Pancreas (tissue), 10 donors: ENCODE results near the gene TPPP. TPM values are rescaled to one million over a fixed set of nuclear protein-coding genes. Genes with fewer than 3 reads are reported as not detected.
A peak's percentile ranks its signal among the peaks of the same experiment; 100 is the strongest.

Source experiments
- ATAC-seq, 4 donors: fragments of 200-7000 bp; cut with Tn5 transposase; one replicate each; pipeline versions ENCODE4 v1.8.0 to v1.9.1; 2020; ENCODE audit warnings: mild to moderate bottlenecking in 4 of 4, moderate library complexity in 4 of 4
- DNase-seq, 6 donors: peaks; one replicate each; pipeline ENCODE4 v3.0.0-alpha.2; 2020
- FAIRE-seq: peaks from 2 replicates; lab custom pipeline; 2012; peaks lifted over from hg19 to GRCh38; lab: Jason Lieb, UNC
- H3K27ac ChIP-seq, 4 donors: fragments of 200-600 bp; sonication (generic); 1 replicate in 3 of 4; 2 replicates in 1 of 4; pipeline versions ENCODE4 v1.5.0 to v1.8.0; 2020
- H3K27me3 ChIP-seq, 4 donors: fragments of 200-600 bp; one replicate each; pipeline ENCODE4 v1.8.0; 2021
- H3K36me3 ChIP-seq, 3 donors: fragments of 200-600 bp; sonication (generic) in 1 of 3; one replicate each; pipeline versions ENCODE4 v1.5.0 to v1.8.0; 2020 to 2021
- H3K4me1 ChIP-seq, 3 donors: fragments of 200-600 bp; one replicate each; pipeline ENCODE4 v1.8.0; 2021
- H3K4me3 ChIP-seq, 4 donors: fragments of 200-600 bp; sonication (generic) in 2 of 4; one replicate each; pipeline versions ENCODE4 v1.5.0 to v1.8.0; 2020 to 2021
- H3K9me3 ChIP-seq, 4 donors: fragments of 200-600 bp; one replicate each; pipeline ENCODE4 v1.8.0; 2021
- CTCF ChIP-seq, 4 donors: fragments of 200-600 bp; sonication (generic) in 3 of 4; IDR thresholded peaks; one replicate each; pipeline versions ENCODE4 v1.5.0 to v1.8.0; 2021; ENCODE audit warnings: antibody characterized with exemption in 4 of 4
- WGBS, 2 donors: extraction: QIAGEN DNeasy Blood & Tissue Kit; methylation state at CpG; one replicate each; pipeline ENCODE4 v1.1.7; 2013; 5-methylcytosine and 5-hydroxymethylcytosine counted together
- intact Hi-C, 3 donors: fragments of 100-400 bp; cut with DNase I; formaldehyde crosslinking; loops; one replicate each; pipeline versions ENCODE4 v1.11.1 to v1.14.2; 2022
- polyA plus RNA-seq, 2 donors: library from polyadenylated mRNA; stranded (reverse); fragments of 200-250 nt; gene quantifications; one replicate each; pipeline ENCODE4 v1.2.3, GENCODE V29; 2013
- total RNA-seq, 6 donors: library from RNA; stranded (reverse); fragmentation: NEBNext Ultra II Directional in 4 of 6; extraction: Animal tissue kit (Norgen Biotek cat#: 25700) in 4 of 6; gene quantifications; one replicate each; pipeline versions ENCODE4 v1.2.1 to v1.2.4, GENCODE V29; 2021 to 2023
- donor health status: healthy with polysubstance abuse.
- donor health status: DM: no; HTN: no; CAD: no; lungs with moderate emphysema.
- donor health status: DM: no; HTN: no; CAD: no.
- donor health status: control.
- donor health status: control.
- donor health status: Bipolar disorder and iron deficiency.
- donor health status: DM: yes; HTN: yes; CAD: no.
- donor health status: DM: no; HTN: no; CAD: no.
- donor health status: DM: no; HTN: no; CAD: no.
- donor health status: DM: yes; HTN: yes; CAD: no.

The TPPP gene
- total and polyA plus RNA-seq, 8 donors, result 2.1 to 6.4 (median 2.8) TPM

GRCh38 chr5:620152-620551, 73.0 kb downstream of the TPPP start:
- DNase-seq, result peak in 2 of 6 donors; percentile 4 to 9
- 94 to 97% methylated on average over 20 of the region's 20 CpGs for WGBS, 2 donors
- no peak for FAIRE-seq

DNA sequence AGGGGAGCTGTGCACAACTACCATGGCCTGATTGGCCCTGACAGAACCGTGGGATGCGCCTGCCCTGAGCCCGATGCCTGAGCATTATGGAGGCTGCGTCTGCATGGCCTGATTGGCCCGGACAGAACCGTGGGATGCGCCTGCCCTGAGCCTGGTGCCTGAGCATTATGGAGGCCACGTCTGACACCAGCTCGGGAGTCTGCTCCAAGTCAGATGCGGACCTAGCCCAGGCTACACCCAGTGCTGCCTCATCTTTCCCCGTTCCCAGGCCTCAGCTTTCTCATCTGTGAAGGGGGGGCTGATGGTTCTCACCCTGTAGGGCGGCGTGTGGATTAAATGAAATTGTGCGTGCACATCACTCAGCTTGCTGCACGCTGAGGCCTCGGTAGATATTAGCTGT, 73.7 kb downstream of the TPPP start:
- H3K36me3 ChIP-seq, result peaks cover 0 to 10% (median 4%) of the 10 kb centered on the region in 3 donors
- no peak overlapping the region for H3K27ac ChIP-seq
- 94 to 97% methylated on average over 16 of the region's 16 CpGs for whole genome bisulfite sequencing, 2 donors
- DNase-seq (peak in 2 of 6 donors; percentile 6), ATAC-seq (no peak), FAIRE-seq (no peak)
- no peak overlapping the region for H3K4me3 ChIP-seq
- H3K4me1 ChIP-seq, result no peaks in the 10 kb centered on the region
- intact Hi-C loops, result no loop called here
- H3K27me3 ChIP-seq, result no peaks in the 10 kb centered on the region
- no peak for TF ChIP-seq CTCF (IDR thresholded peaks at IDR 0.05)
- H3K9me3 ChIP-seq, result no peaks in the 10 kb centered on the region

More at GRCh38 chr5:620152-620551, 73.0 kb downstream of the TPPP start:
- TF ChIP-seq CTCF (IDR thresholded peaks at IDR 0.05), result no peak
- no peaks in the 10 kb centered on the region for H3K9me3 ChIP-seq
- H3K4me1 ChIP-seq, result no peaks in the 10 kb centered on the region
- intact Hi-C loops, result no loop called here
- no peak for ATAC-seq
- no peak overlapping the region for H3K4me3 ChIP-seq
- H3K27ac ChIP-seq, result no peak overlapping the region
- H3K36me3 ChIP-seq, result peaks cover 0 to 10% (median 4%) of the 10 kb centered on the region in 3 donors
- no peaks in the 10 kb centered on the region for H3K27me3 ChIP-seq

DNA sequence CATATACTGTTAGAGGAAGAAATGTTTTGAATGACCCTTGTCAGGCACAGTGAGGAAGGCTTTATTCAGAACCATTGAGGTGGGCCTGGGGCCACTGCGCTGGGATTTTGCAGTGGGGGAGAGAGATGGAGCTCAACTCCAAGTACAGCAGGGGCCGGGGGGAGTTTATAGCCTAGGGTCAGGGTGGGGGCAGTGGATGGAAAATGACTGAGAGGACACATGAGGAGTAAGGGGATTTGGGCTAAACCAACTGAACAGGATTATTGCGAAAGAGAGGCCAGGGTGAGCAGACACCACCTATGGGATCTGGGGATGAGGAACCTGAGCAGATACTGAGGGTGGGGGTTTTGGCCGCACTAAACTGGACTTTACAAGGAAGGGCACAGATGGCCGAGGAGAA, 74.7 kb downstream of the TPPP start:
- no peak overlapping the region for H3K27ac ChIP-seq
- no peak overlapping the region for H3K4me3 ChIP-seq
- intact Hi-C loops, result no loop called here
- H3K4me1 ChIP-seq, result peaks cover 0 to 3% (median 0%) of the 10 kb centered on the region in 3 donors
- DNase-seq (peak in 1 of 6 donors; percentile 4), ATAC-seq (no peak), FAIRE-seq (no peak)
- peaks cover 0 to 10% (median 4%) of the 10 kb centered on the region in 3 donors for H3K36me3 ChIP-seq
- WGBS, 2 donors, result 91 to 96% methylated on average over 5 of the region's 5 CpGs
- no peak for TF ChIP-seq CTCF (IDR thresholded peaks at IDR 0.05)
- no peaks in the 10 kb centered on the region for H3K9me3 ChIP-seq
- no peaks in the 10 kb centered on the region for H3K27me3 ChIP-seq

DNA sequence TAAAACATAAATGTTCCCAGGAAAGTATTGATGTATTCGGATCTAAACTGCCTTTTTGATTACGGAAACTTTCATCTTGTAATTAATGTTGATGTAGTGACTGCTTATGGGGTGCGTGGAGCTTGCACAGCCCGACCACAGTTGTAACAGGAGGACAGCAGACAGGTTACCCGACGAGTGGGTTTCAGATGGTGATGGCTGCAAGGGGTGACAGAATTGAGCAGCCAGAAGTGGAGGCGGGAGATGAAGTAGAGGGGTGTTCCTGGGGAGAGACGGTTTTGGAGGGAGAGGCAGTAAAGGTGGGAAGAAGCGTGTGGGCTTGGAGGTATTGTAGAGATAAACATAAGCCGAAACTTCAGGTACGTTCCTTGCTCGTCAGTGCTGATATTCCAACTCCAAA, 75.3 kb downstream of the TPPP start:
- Histone ChIP-seq H3K4me1 (peaks cover 0 to 3% (median 0%) of the 10 kb centered on the region in 3 donors), H3K9me3 (no peaks in the 10 kb centered on the region), H3K27ac (no peak overlapping the region), H3K36me3 (peaks cover 0 to 10% (median 4%) of the 10 kb centered on the region in 3 donors), H3K27me3 (no peaks in the 10 kb centered on the region), H3K4me3 (no peak overlapping the region)
- ATAC-seq (no peak), FAIRE-seq (no peak), DNase-seq (peak in 1 of 6 donors; percentile 1)
- no peak for TF ChIP-seq CTCF (IDR thresholded peaks at IDR 0.05)
- intact Hi-C loops, result no loop called here
- 95 to 96% methylated on average over 12 of the region's 12 CpGs for WGBS, 2 donors

GRCh38 chr5:616484-617039, 76.6 kb downstream of the TPPP start:
- Histone ChIP-seq H3K27ac (no peak overlapping the region), H3K9me3 (no peaks in the 10 kb centered on the region), H3K4me3 (no peak overlapping the region), H3K4me1 (peaks cover 0 to 3% (median 0%) of the 10 kb centered on the region in 3 donors), H3K27me3 (no peaks in the 10 kb centered on the region), H3K36me3 (peaks cover 0 to 10% (median 4%) of the 10 kb centered on the region in 3 donors)
- intact Hi-C loops, result no loop called here
- TF ChIP-seq CTCF (IDR thresholded peaks at IDR 0.05), result no peak
- peak in 3 of 6 donors; percentile 9 to 49 (median 16) for DNase-seq
- FAIRE-seq, result no peak
- WGBS, 2 donors, result 75 to 78% methylated on average over 13 of the region's 13 CpGs
- ATAC-seq, result no peak
